HepG2 (cell line): ENCODE measurements around the gene SLC4A2. TPM values are rescaled to one million over a fixed set of nuclear protein-coding genes. Genes with fewer than 3 reads are reported as not detected.
A peak's percentile ranks its signal among the peaks of the same experiment; 100 is the strongest.

Source experiments
- ATF7 ChIP-seq, 2 experiments: fragments of 450-650 bp in 1 of 2; sonication (generic) in 1 of 2; formaldehyde crosslinking in 1 of 2; IDR thresholded peaks; 2 replicates each; pipeline versions ENCODE4 v1.4.0 to v1.6.1; 2016 to 2020; ENCODE audit warnings: antibody characterized with exemption in 1 of 2, mild to moderate bottlenecking in 1 of 2, missing genetic modification reagents in 1 of 2
- DRAP1 ChIP-seq: IDR thresholded peaks from 2 replicates; pipeline ENCODE4 v1.6.1; 2016; ENCODE audit warnings: missing genetic modification reagents, missing compliant biosample characterization
- EP300 ChIP-seq, 3 experiments: sonication (generic) in 1 of 3; formaldehyde crosslinking in 1 of 3; IDR thresholded peaks; 2 replicates each; pipeline versions ENCODE4 v1.5.1 to v1.6.1; 2011 to 2020; ENCODE audit warnings: low read depth in 2 of 3, low read length in 2 of 3, borderline replicate concordance in 1 of 3, improper control_type of control experiment in 1 of 3, mild to moderate bottlenecking in 1 of 3, missing genetic modification reagents in 1 of 3, moderate library complexity in 1 of 3
- FOXK2 ChIP-seq: fragments of 450-650 bp; IDR thresholded peaks from 2 replicates; pipeline ENCODE4 v1.6.1; 2016
- FOXP1 ChIP-seq, 2 experiments: fragments of 450-650 bp in 1 of 2; IDR thresholded peaks; 2 replicates each; pipeline ENCODE4 v1.6.1; 2017 to 2018; ENCODE audit warnings: antibody characterized with exemption in 1 of 2
- MLX ChIP-seq: IDR thresholded peaks from 2 replicates; pipeline ENCODE4 v1.6.1; 2016
- RARG ChIP-seq: sonication (generic); formaldehyde crosslinking; IDR thresholded peaks from 2 replicates; pipeline ENCODE4 v1.4.0; 2020; ENCODE audit warnings: low read depth, mild to moderate bottlenecking, missing genetic modification reagents
- REPIN1 ChIP-seq: sonication (generic); formaldehyde crosslinking; IDR thresholded peaks from 2 replicates; pipeline ENCODE4 v1.8.0; 2022; ENCODE audit warnings: missing genetic modification reagents, low read depth, mild to moderate bottlenecking, borderline replicate concordance
- TAF15 ChIP-seq: fragments of 200-400 bp; formaldehyde crosslinking; IDR thresholded peaks from one replicate; pipeline ENCODE4 v1.6.1; 2018; ENCODE audit warnings: mild to moderate bottlenecking, low read depth, low read length; ENCODE audit not compliant: poor library complexity, severe bottlenecking
- ZKSCAN8 ChIP-seq: IDR thresholded peaks from 2 replicates; pipeline ENCODE4 v1.6.1; 2016; ENCODE audit warnings: borderline replicate concordance, missing genetic modification reagents, missing compliant biosample characterization
- ZNF251 ChIP-seq: sonication (generic); formaldehyde crosslinking; IDR thresholded peaks from 2 replicates; pipeline ENCODE4 v1.9.0; 2021; ENCODE audit warnings: mild to moderate bottlenecking, missing genetic modification reagents
- ZNF430 ChIP-seq: sonication (generic); formaldehyde crosslinking; IDR thresholded peaks from 2 replicates; pipeline ENCODE4 v1.9.0; 2021; ENCODE audit warnings: mild to moderate bottlenecking, missing genetic modification reagents
- ZNF580 ChIP-seq: IDR thresholded peaks from 2 replicates; pipeline ENCODE4 v1.6.1; 2016; ENCODE audit warnings: low read depth, borderline replicate concordance
- ZSCAN31 ChIP-seq: sonication (generic); formaldehyde crosslinking; IDR thresholded peaks from 2 replicates; pipeline ENCODE4 v1.5.0; 2020; ENCODE audit warnings: low read depth, mild to moderate bottlenecking, missing genetic modification reagents
- polyA plus RNA-seq, 8 experiments: library from polyadenylated mRNA; depleted of rRNA in 3 of 8; stranded (reverse) in 7 of 8; unstranded in 1 of 8; fragments of >200 nt; fragmentation: Illumina TruSeq in 4 of 8; extraction: Trizol in 4 of 8; gene quantifications; 2 replicates each; pipeline versions ENCODE4 v1.2.1 to v1.2.3, GENCODE V29; 2011 to 2016; ENCODE audit warnings: low read depth in 4 of 8, missing spikeins in 1 of 8, mixed read lengths in 1 of 8; ENCODE audit not compliant: insufficient read depth in 1 of 8
- total RNA-seq, 5 experiments: library from RNA; depleted of rRNA; stranded (reverse); fragments of >200 nt; fragmentation: Illumina TruSeq; extraction: Trizol; gene quantifications; 2 replicates each; pipeline ENCODE4 v1.2.3, GENCODE V29; 2016; ENCODE audit warnings: low read depth in 1 of 5
- TF ChIP-seq, protein P1 (sequence below): sonication (generic); formaldehyde crosslinking; IDR thresholded peaks from 2 replicates; pipeline ENCODE4 v1.8.1; 2023; ENCODE audit warnings: missing genetic modification reagents, inconsistent platforms, borderline replicate concordance
- TF ChIP-seq, protein P2 (sequence below): sonication (generic); formaldehyde crosslinking; IDR thresholded peaks from 2 replicates; pipeline ENCODE4 v1.4.0; 2020; ENCODE audit warnings: missing genetic modification reagents
- TF ChIP-seq, protein P3 (sequence below): sonication (generic); formaldehyde crosslinking; IDR thresholded peaks from 2 replicates; pipeline ENCODE4 v1.5.1; 2020; ENCODE audit warnings: mild to moderate bottlenecking, moderate library complexity, missing genetic modification reagents
- TF ChIP-seq, protein P4 (sequence below): IDR thresholded peaks from 2 replicates; pipeline ENCODE4 v1.6.1; 2016; ENCODE audit warnings: missing compliant biosample characterization, missing genetic modification reagents, borderline replicate concordance

The SLC4A2 gene
- total and polyA plus RNA-seq, 2 of the 13 experiments (the other 11 are each of a cell fraction or from before 2014, with no cell fraction given), result 51.9 to 73.4 TPM

DNA sequence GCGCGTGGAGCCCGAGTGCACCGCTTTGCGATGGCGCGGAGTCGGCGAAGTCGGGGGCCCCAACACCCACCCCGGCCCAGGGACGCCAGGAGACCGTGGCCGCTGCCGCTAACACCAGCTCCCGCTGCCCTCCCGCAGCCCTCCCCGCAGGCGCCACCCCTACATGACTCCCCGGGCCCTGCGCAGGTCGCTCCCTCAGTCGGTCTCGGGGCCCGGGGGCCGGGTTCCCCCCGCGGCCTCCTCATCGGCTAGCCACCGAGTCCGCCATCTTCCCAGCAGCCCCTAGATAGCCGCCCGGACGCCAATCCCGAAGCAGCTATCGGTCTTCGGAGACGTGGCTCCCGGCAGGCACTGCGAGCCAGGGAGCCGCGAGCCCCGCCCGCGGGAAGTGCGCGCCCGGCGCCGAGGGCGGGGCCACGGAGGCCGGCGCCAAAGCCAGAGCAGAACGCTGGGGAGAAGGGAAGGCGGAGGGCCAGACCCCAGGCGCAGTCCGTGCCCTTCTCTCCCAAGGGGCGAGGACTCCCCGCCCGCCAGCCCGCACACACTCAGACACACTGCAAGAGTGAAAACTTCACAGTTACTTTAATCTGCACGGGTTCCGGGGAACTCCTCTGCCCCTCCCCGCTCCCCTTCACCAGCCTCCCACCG is 21.3 kb downstream of the SLC4A2 start, which contains the start of gene FASTK (continued):
- TF ChIP-seq ZNF430 (CRISPR knock-in tag) (peak; percentile 12; the same call in 1 of the 2 replicates), ZSCAN31 (CRISPR knock-in tag) (peak; percentile 42; the same call in 1 of the 2 replicates), TAF15 (peak; percentile 31), RARG (no peak; the same call in 1 of the 2 replicates), DRAP1 (CRISPR knock-in tag) (peak; percentile 77), MLX (CRISPR knock-in tag) (no peak), ZNF251 (CRISPR knock-in tag) (no peak), ZNF580 (CRISPR knock-in tag) (peak; percentile 92), ATF7 (IDR thresholded peaks at IDR 0.05) (no peak), ATF7 (CRISPR knock-in tag; IDR thresholded peaks at IDR 0.05) (no peak), REPIN1 (CRISPR knock-in tag) (peak; percentile 82; the same call in 1 of the 2 replicates), FOXK2 (no peak), EP300 (IDR thresholded peaks at IDR 0.05; ENCODE audit: low read depth in 2 of 2, low read length in 2 of 2) (peak in 1 of 2 experiments; percentile 20; a peak in 1 of 4 replicates), EP300 (CRISPR knock-in tag; IDR thresholded peaks at IDR 0.05; ENCODE audit: borderline replicate concordance) (no peak), ZKSCAN8 (CRISPR knock-in tag) (no peak), FOXP1 (IDR thresholded peaks at IDR 0.05) (no peak), FOXP1 (CRISPR knock-in tag; IDR thresholded peaks at IDR 0.05) (no peak)
- TF ChIP-seq, protein P1, sequence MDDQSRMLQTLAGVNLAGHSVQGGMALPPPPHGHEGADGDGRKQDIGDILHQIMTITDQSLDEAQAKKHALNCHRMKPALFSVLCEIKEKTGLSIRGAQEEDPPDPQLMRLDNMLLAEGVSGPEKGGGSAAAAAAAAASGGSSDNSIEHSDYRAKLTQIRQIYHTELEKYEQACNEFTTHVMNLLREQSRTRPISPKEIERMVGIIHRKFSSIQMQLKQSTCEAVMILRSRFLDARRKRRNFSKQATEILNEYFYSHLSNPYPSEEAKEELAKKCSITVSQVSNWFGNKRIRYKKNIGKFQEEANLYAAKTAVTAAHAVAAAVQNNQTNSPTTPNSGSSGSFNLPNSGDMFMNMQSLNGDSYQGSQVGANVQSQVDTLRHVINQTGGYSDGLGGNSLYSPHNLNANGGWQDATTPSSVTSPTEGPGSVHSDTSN (CRISPR knock-in tag), result no peak
- TF ChIP-seq, protein P2, sequence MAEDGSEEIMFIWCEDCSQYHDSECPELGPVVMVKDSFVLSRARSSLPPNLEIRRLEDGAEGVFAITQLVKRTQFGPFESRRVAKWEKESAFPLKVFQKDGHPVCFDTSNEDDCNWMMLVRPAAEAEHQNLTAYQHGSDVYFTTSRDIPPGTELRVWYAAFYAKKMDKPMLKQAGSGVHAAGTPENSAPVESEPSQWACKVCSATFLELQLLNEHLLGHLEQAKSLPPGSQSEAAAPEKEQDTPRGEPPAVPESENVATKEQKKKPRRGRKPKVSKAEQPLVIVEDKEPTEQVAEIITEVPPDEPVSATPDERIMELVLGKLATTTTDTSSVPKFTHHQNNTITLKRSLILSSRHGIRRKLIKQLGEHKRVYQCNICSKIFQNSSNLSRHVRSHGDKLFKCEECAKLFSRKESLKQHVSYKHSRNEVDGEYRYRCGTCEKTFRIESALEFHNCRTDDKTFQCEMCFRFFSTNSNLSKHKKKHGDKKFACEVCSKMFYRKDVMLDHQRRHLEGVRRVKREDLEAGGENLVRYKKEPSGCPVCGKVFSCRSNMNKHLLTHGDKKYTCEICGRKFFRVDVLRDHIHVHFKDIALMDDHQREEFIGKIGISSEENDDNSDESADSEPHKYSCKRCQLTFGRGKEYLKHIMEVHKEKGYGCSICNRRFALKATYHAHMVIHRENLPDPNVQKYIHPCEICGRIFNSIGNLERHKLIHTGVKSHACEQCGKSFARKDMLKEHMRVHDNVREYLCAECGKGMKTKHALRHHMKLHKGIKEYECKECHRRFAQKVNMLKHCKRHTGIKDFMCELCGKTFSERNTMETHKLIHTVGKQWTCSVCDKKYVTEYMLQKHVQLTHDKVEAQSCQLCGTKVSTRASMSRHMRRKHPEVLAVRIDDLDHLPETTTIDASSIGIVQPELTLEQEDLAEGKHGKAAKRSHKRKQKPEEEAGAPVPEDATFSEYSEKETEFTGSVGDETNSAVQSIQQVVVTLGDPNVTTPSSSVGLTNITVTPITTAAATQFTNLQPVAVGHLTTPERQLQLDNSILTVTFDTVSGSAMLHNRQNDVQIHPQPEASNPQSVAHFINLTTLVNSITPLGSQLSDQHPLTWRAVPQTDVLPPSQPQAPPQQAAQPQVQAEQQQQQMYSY (CRISPR knock-in tag), result 0 out of 2 replicates have a peak, but pooled peaks have one; percentile 9
- TF ChIP-seq, protein P3, sequence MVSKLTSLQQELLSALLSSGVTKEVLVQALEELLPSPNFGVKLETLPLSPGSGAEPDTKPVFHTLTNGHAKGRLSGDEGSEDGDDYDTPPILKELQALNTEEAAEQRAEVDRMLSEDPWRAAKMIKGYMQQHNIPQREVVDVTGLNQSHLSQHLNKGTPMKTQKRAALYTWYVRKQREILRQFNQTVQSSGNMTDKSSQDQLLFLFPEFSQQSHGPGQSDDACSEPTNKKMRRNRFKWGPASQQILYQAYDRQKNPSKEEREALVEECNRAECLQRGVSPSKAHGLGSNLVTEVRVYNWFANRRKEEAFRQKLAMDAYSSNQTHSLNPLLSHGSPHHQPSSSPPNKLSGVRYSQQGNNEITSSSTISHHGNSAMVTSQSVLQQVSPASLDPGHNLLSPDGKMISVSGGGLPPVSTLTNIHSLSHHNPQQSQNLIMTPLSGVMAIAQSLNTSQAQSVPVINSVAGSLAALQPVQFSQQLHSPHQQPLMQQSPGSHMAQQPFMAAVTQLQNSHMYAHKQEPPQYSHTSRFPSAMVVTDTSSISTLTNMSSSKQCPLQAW (CRISPR knock-in tag), result 0 out of 2 replicates have a peak, but pooled peaks have one; percentile 18
- TF ChIP-seq, protein P4, sequence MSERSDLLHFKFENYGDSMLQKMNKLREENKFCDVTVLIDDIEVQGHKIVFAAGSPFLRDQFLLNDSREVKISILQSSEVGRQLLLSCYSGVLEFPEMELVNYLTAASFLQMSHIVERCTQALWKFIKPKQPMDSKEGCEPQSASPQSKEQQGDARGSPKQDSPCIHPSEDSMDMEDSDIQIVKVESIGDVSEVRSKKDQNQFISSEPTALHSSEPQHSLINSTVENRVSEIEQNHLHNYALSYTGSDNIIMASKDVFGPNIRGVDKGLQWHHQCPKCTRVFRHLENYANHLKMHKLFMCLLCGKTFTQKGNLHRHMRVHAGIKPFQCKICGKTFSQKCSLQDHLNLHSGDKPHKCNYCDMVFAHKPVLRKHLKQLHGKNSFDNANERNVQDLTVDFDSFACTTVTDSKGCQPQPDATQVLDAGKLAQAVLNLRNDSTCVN (CRISPR knock-in tag), result no peak
